HepG2 (cell line): Measurements from ENCODE around the gene MDM4. TPM values are rescaled to one million over a fixed set of nuclear protein-coding genes. Genes with fewer than 3 reads are reported as not detected.

Experiments
- ATAC-seq: fragments of 200-7000 bp; cut with Tn5 transposase; 3 replicates; pipeline ENCODE4 v1.9.1; 2020; ENCODE audit warnings: mild to moderate bottlenecking, moderate library complexity
- BruUV-seq: library from RNA; stranded (reverse); fragments of 400-500 nt; replicated peaks from 2 replicates; lab custom pipeline; 2021; lab: Mats Ljungman, UMichigan
- CTCF ChIA-PET: fragments of 300-600 bp; formaldehyde crosslinking; extraction: SDS; loops from one replicate; lab custom pipeline; 2021; ENCODE audit warnings: low total read pairs, inconsistent platforms, low intra/inter-chr PET ratio; lab: Yijun Ruan, JAX
- POLR2A ChIA-PET: fragments of 350-600 bp; sonication (Branson Sonifier 250); formaldehyde crosslinking; loops from one replicate; lab custom pipeline; 2020; ENCODE audit warnings: antibody characterized with exemption, inconsistent platforms; lab: Yijun Ruan, JAX
- DNase-seq: peaks from one replicate; pipeline ENCODE4 v3.0.0-alpha.2; 2015; ENCODE audit warnings: low spot score
- FAIRE-seq: peaks from 3 replicates; lab custom pipeline; 2011; peaks lifted over from hg19 to GRCh38; lab: Jason Lieb, UNC
- H2AFZ ChIP-seq: one replicate; pipeline ENCODE4 v1.6.1; 2011; ENCODE audit warnings: low read length, inconsistent platforms
- H3K27ac ChIP-seq: fragments of 300-600 bp; 3 replicates; pipeline ENCODE4 v1.8.0; 2011; ENCODE audit warnings: mixed run types, mild to moderate bottlenecking, mixed read lengths, low read length, inconsistent platforms; ENCODE audit not compliant: insufficient read depth; ENCODE audit errors: extremely low read length
- H3K27me3 ChIP-seq, 2 experiments: fragments of 200-600 bp in 1 of 2; 2 replicates in 1 of 2; 3 replicates in 1 of 2; pipeline versions ENCODE4 v1.6.0 to v1.8.0; 2011; ENCODE audit warnings: low read length in 2 of 2, mild to moderate bottlenecking in 2 of 2, moderate library complexity in 2 of 2, inconsistent platforms in 1 of 2; ENCODE audit not compliant: insufficient read depth in 2 of 2, control insufficient read depth in 1 of 2
- H3K36me3 ChIP-seq, 2 experiments: fragments of 200-600 bp in 1 of 2; replicated peaks in 1 of 2; 2 replicates in 1 of 2; 3 replicates in 1 of 2; pipeline versions ENCODE4 v1.5.1 to v1.8.0; 2011; ENCODE audit warnings: low read length in 2 of 2, inconsistent platforms in 1 of 2; ENCODE audit not compliant: insufficient read depth in 2 of 2, control insufficient read depth in 1 of 2
- H3K4me1 ChIP-seq: 2 replicates; pipeline ENCODE4 v1.5.1; 2012; ENCODE audit warnings: low read length, inconsistent platforms; ENCODE audit not compliant: insufficient read depth
- H3K4me2 ChIP-seq: 2 replicates; pipeline ENCODE4 v1.6.0; 2011; ENCODE audit warnings: low read depth, low read length, inconsistent platforms
- H3K4me3 ChIP-seq, 3 experiments: fragments of 200-600 bp in 1 of 3; sonication (generic), shearing (Covaris generic) in 1 of 3; replicated peaks in 1 of 3; 2 replicates each; pipeline ENCODE4 v1.5.1; 2011 to 2016; ENCODE audit warnings: low read length in 3 of 3, inconsistent platforms in 2 of 3, low read depth in 2 of 3, mild to moderate bottlenecking in 2 of 3, control low read depth in 1 of 3, mixed read lengths in 1 of 3; ENCODE audit not compliant: insufficient read depth in 1 of 3
- H3K79me2 ChIP-seq: one replicate; pipeline ENCODE4 v1.6.1; 2011; ENCODE audit warnings: low read length, inconsistent platforms; ENCODE audit not compliant: insufficient read depth
- H3K9ac ChIP-seq: 2 replicates; pipeline ENCODE4 v1.6.0; 2011; ENCODE audit warnings: mild to moderate bottlenecking, low read depth, low read length, inconsistent platforms; ENCODE audit not compliant: insufficient read depth
- H3K9me3 ChIP-seq: 2 replicates; pipeline ENCODE4 v1.5.1; 2012; ENCODE audit warnings: mild to moderate bottlenecking, low read length
- H4K20me1 ChIP-seq: 2 replicates; pipeline ENCODE4 v1.6.0; 2011; ENCODE audit warnings: inconsistent platforms, mild to moderate bottlenecking, low read length, moderate library complexity; ENCODE audit not compliant: insufficient read depth
- CBX2 ChIP-seq, 2 experiments: fragments of 200-600 bp in 1 of 2; sonication (generic); formaldehyde crosslinking in 1 of 2; IDR thresholded peaks; 2 replicates each; pipeline versions ENCODE4 v1.7.0 to v1.8.1; 2018 to 2022; ENCODE audit warnings: low read depth in 2 of 2, low read length in 1 of 2, mild to moderate bottlenecking in 1 of 2, missing genetic modification reagents in 1 of 2
- GZF1 ChIP-seq: sonication (generic); formaldehyde crosslinking; IDR thresholded peaks from 2 replicates; pipeline ENCODE4 v1.5.1; 2020; ENCODE audit warnings: mild to moderate bottlenecking, missing genetic modification reagents
- NR0B2 ChIP-seq: sonication (generic); formaldehyde crosslinking; IDR thresholded peaks from 2 replicates; pipeline ENCODE4 v1.4.0; 2020; ENCODE audit warnings: mild to moderate bottlenecking, missing genetic modification reagents
- POGK ChIP-seq: sonication (generic); formaldehyde crosslinking; conservative IDR thresholded peaks from 2 replicates; pipeline ENCODE4 v1.8.0; 2022; ENCODE audit warnings: mild to moderate bottlenecking, moderate library complexity, missing genetic modification reagents
- ZNF33A ChIP-seq: sonication (generic); formaldehyde crosslinking; IDR thresholded peaks from 2 replicates; pipeline ENCODE4 v1.5.1; 2020; ENCODE audit warnings: missing genetic modification reagents, mild to moderate bottlenecking, moderate library complexity, borderline replicate concordance
- WGBS: methylation state at CpG from one replicate; pipeline ENCODE4 v1.1.6; 2017; ENCODE audit warnings: low lambda C conversion rate; 5-methylcytosine and 5-hydroxymethylcytosine counted together
- in situ Hi-C: cut with HindIII; loops from 2 replicates; pipeline ENCODE4 v1.10.0; 2017; ENCODE audit warnings: low pct_unique_long_range_greater_than_20kb; ENCODE audit not compliant: extremely low pct_ligation_motif_present
- intact Hi-C: fragments of 100-400 bp; cut with micrococcal nuclease; formaldehyde crosslinking; loops from one replicate; pipeline ENCODE4 v1.10.0; 2022; ENCODE audit not compliant: unreplicated experiment
- polyA plus RNA-seq, 8 experiments: library from polyadenylated mRNA; depleted of rRNA in 3 of 8; stranded (reverse) in 7 of 8; unstranded in 1 of 8; fragments of >200 nt; fragmentation: Illumina TruSeq in 4 of 8; extraction: Trizol in 4 of 8; gene quantifications; 2 replicates each; pipeline versions ENCODE4 v1.2.1 to v1.2.3, GENCODE V29; 2011 to 2016; ENCODE audit warnings: low read depth in 4 of 8, missing spikeins in 1 of 8, mixed read lengths in 1 of 8; ENCODE audit not compliant: insufficient read depth in 1 of 8
- total RNA-seq, 5 experiments: library from RNA; depleted of rRNA; stranded (reverse); fragments of >200 nt; fragmentation: Illumina TruSeq; extraction: Trizol; gene quantifications; 2 replicates each; pipeline ENCODE4 v1.2.3, GENCODE V29; 2016; ENCODE audit warnings: low read depth in 1 of 5

MDM4 gene
- total and polyA plus RNA-seq, 2 of the 13 experiments (the other 11 are each of a cell fraction or from before 2014, with no cell fraction given), result 14.9 to 19.0 TPM

- no TSS peak for BruUV-seq
- in situ Hi-C loops (no loop called here), intact Hi-C loops (loop anchor here (2.0 kb wide), 1 partner anchor 48 kb away; no protein-coding TSS in a partner anchor)
- no peak for DNase-seq
- no peak overlapping the region for H3K27ac ChIP-seq
- H3K36me3 ChIP-seq, result no peaks in the 10 kb centered on the region
- WGBS, result 3% methylated on average over 17 of the region's 17 CpGs
- peak overlapping the region; percentile 78 to 93 (median 90) for H3K4me3 ChIP-seq
- ATAC-seq, result no peak
- H3K79me2 ChIP-seq, result no peaks in the 10 kb centered on the region
- POLR2A ChIA-PET, result interaction anchor here (1.0 to 2.7 kb wide), 7 partner anchors 9 to 59 kb away, joined by 5 to 25 read pairs (median 7); partner anchors contain the start of gene MDM4
- H3K4me2 ChIP-seq, result peak overlapping the region; percentile 100
- peak overlapping the region; percentile 83 for H3K9ac ChIP-seq
- TF ChIP-seq GZF1 (CRISPR knock-in tag) (peak; percentile 99), CBX2 (IDR thresholded peaks at IDR 0.05; ENCODE audit: low read depth, low read length) (peak; percentile 59), CBX2 (CRISPR knock-in tag; IDR thresholded peaks at IDR 0.05; ENCODE audit: low read depth) (no peak), NR0B2 (no peak), POGK (CRISPR knock-in tag) (peak; percentile 18; the same call in 1 of the 2 replicates), ZNF33A (no peak)
- H3K9me3 ChIP-seq, result no peaks in the 10 kb centered on the region
- H2AFZ ChIP-seq, result peak overlapping the region; percentile 76
- H3K27me3 ChIP-seq, result peaks cover 0 to 46% of the 10 kb centered on the region in 2 experiments; a peak in 4 of 5 replicates
- CTCF ChIA-PET, result interaction anchor here (2.1 to 2.5 kb wide), 2 partner anchors 8 to 49 kb away, joined by 8 to 10 read pairs; no protein-coding TSS in a partner anchor
- peaks cover 31% of the 10 kb centered on the region for H3K4me1 ChIP-seq
- H4K20me1 ChIP-seq, result no peaks in the 10 kb centered on the region
- no peak for FAIRE-seq
These were observed 21.0 kb upstream of the MDM4 start for GRCh38 chr1:204495078-204495753.
